NCI-H82 treated with DMSO at 0.1 percent for 48 hours (cell line): ENCODE data around the gene TYMS.

Source experiments
- DNase-seq: peaks from one replicate; lab custom pipeline; 2025; ENCODE audit not compliant: unreplicated experiment; lab: John Stamatoyannopoulos, UW

Gene TYMS

DNA sequence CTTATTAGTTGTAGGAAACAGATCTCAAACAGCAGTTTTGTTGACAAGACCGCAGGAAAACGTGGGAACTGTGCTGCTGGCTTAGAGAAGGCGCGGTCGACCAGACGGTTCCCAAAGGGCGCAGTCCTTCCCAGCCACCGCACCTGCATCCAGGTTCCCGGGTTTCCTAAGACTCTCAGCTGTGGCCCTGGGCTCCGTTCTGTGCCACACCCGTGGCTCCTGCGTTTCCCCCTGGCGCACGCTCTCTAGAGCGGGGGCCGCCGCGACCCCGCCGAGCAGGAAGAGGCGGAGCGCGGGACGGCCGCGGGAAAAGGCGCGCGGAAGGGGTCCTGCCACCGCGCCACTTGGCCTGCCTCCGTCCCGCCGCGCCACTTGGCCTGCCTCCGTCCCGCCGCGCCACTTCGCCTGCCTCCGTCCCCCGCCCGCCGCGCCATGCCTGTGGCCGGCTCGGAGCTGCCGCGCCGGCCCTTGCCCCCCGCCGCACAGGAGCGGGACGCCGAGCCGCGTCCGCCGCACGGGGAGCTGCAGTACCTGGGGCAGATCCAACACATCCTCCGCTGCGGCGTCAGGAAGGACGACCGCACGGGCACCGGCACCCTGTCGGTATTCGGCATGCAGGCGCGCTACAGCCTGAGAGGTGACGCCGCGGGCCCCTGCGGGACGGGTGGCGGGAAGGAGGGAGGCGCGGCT, at the start of gene TYMS:
TYMS (plus strand) TSS at position 343 of the 690 bp plus-strand sequence; CDS start at position 433, 90 bp downstream.
- peak; percentile 85 for DNase-seq

- no peak for DNase-seq
Measured at GRCh38 chr18:607930-608329, 49.5 kb upstream of the TYMS start.

DNA sequence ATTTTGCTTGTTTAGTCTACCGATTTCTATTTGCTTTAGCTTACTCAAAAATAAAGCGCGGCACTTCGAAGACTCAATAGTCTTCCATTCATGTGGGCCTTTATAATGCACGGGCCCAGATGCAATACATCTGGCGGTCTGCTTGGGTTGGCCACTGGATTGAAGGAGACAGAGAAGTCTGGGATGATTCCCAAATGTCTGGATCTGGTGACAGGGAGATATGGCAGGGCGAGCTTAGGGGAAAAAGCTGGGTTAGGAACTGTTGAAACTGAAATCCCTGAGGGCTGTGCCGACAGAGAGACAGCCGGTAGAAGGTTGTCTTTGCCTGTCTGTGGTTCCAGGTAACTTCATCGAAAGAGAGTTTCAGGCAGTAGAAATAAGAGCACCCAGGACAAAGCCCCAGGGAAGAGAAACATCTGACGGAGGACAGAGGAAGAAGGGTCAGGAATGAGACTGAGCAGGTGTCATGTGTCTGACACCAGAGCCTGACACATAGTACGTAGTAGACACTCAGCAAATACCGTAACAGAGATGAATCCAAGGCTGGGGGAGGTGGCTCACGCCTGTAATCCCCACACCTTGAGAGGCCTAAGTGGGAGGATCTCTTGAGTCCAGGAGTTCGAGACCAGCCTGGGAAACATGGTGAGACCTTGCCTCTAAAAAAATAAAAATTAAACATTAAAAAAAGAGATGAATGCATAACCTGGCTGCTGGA, 47.1 kb upstream of the TYMS start:
- no peak for DNase-seq

DNA sequence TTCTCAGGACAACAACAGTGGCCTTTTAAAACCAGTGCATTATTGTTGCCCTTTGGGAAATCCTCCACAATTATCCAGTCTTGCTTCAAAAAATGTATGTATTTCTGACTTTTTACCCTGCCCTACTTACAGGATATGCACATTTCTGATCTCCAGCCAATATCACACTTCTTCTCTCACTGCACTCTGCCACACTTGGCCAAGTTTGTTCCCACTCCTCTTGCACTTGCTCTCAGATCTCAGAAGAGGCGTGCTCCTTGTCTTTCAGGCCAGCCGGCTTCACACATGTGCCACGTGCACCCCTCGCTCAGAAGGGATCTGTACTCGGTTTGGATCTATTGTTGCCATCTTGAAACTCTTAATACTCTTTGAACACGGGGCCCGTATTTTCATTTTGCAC, 45.3 kb upstream of the TYMS start:
- no peak for DNase-seq

DNA sequence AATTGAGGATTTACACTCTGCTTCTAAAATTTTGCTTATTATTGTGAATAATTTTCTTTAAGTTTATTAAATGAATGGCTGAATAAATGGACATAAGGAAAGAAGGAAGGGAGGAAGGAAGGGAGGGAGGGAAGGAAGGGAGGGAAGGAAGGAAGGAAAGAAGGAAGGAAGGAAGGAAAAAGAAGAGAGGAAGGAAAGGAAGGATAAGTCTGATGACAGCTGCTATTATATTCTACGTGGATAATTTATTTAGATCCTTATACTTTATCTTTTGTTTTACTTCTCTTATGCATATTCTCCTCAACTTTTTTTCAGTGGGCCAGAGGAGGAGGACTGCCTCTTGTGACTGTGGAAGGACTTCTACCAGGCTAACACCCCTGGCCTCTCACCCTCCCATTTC, 43.3 kb upstream of the TYMS start:
- no peak for DNase-seq

GRCh38 chr18:615092-615521, 42.3 kb upstream of the TYMS start:
- no peak for DNase-seq

DNA sequence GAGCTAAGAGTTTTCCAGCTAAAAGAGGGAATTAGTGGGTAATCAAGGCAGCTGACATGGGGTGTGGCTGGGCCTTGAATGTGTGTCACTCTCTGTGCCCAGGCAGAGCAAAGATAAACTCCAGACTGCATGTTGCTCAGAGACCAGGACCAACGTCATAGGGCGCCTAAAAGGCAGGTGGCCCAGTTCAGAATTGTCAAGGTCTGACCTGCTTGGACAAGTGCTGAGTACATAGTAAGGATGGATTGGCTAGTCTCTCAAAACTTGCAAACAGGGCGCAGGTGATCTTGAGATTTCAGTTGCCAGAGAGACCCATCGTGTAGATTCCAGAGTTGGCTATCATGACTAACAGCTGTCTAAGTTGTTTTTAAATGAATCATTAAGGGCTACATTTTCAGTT, 41.7 kb upstream of the TYMS start:
- no peak for DNase-seq

DNA sequence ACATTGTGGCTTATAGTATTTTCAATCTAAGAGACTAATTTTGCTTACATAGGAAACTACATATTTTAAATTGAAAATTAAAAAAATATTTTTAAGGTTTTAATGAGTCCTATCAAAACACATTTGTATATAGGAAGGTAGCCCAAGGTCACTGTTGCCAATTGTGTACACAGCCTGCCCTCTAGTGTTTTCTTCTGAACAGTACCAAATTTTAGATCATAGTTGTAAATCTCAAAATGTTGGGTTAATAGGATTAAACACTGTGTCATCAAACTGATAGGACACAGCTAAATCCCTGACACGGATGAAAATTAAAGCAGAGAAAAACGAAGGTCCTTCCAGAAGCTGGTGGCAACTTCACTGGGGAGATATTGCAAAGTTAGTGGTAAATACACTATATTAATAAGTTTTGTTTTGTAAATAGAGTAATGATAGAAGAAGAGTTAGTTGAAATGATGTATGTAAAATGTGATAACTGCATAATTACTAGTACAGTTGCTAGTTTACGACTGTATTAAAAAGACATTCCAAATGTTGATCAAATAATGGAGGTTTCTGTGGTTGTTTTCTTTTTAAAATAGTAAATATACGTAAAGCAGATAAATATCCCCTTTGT, 41.0 kb upstream of the TYMS start:
- peak; percentile 73 for DNase-seq

- DNase-seq, result no peak
Measured at GRCh38 chr18:617970-618504, 39.4 kb upstream of the TYMS start.

DNA sequence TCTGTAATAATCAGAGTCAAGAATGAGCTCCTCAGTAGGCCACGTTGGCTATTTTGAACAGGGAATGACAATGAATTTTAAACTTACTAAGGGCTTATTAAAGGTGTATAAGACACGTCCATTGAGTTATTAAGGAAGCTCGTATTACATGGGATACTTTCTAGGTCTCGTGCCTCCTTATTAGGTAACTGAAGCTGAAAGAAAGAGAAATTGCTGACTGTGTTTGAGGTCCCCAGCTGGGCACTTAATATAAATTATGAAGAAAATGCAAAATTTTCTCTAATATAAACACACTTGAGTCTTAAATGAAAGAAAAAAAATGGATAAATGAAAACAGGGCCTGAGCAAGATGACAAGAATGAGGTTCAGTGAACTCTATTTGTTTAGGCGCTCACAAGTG, 38.8 kb upstream of the TYMS start:
- no peak for DNase-seq

- no peak for DNase-seq
Measured at GRCh38 chr18:621291-622043, 36.0 kb upstream of the TYMS start.

DNA sequence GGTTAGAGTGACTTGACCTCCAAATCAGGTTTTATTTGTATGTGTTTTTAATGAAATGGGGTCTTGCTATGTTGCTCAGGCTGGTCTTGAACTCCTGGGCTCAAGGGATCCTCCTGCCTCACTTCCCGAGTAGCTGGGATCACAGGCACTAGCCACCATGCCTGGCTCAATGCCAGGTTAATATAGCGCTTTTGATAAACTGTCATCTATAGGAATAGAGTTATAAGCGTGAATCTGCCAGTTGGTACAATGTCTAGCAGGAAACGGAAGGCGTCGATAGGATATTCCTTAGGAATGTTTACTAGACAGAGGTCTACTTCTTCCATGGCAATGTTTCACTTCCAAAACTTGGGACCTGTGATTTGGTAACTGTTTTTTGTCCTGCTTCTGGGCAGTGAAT, 35.2 kb upstream of the TYMS start:
- no peak for DNase-seq

GRCh38 chr18:623761-624620, 33.5 kb upstream of the TYMS start:
- peak; percentile 16 for DNase-seq

DNA sequence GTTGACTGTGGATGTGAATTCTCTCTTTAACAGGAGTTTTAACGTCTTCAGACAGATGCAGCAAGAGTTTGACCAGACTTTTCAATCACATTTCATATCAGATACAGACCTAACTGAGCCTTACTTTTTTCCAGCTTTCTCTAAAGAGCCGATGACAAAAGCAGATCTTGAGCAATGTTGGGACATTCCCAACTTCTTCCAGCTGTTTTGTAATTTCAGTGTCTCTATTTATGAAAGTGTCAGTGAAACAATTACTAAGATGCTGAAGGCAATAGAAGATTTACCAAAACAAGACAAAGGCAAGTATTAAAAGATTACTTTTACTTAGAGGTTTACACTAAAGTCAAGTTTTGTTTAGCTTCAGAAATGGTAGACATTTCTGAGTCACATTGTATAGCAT, 30.2 kb upstream of the TYMS start:
- no peak for DNase-seq

DNA sequence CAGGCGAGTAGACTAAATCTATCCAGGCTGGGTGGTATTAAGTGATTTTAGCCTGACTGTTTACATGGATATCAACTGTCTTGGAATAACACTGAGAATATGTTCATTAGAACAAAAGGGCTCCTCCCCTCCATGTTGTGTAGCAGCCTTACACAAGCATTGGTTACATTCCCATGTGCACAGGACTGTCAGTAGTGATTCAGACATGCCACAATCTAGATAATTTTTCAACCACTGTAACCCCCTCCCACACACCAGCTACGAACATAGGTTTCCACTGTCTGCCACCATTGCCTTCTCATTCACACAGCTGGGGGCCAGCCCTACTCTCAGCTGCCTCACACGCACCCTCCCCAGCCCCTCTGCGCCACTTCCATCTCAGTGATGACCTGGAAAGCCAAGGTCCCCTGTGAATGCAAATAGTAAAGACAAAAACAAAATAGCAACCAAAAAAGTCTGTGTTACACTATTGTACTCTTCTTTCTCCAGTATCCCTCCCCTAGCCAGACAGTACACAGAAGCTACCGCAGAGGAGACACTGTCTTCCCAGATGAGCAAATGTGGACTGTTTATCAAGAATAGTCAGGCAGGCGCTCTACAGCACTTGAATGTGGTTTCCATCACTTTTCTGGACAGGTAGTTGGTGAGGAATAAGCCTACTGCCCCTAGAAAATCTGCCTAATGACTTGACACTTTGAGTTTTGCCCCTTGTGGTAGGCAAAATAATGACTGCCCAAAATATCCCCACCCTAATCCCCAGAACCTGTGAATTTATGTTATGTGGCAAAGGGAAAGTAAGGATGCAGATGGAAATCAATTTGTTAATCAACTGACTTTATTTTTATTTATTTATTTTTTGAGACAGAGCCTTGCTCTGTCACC, 27.9 kb upstream of the TYMS start:
- no peak for DNase-seq

DNA sequence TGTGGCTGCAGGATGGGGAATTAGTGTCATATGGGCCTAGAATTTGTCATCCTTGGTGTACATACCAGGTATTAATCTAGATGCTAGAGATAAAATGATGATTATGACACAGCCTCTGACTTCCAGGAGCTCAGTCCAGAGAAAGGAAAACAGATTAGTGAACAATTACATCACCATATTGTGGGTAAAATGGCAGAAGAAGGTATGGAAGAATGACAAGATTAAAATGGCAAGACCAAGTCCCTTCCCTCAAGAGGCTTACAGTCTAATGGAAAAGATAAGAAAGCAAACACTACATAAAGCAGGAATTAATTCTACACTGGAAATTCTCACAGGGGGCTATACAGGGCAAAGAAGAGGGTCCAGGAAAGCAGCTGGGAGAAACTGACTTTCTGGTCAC, 25.9 kb upstream of the TYMS start:
- DNase-seq, result no peak

DNA sequence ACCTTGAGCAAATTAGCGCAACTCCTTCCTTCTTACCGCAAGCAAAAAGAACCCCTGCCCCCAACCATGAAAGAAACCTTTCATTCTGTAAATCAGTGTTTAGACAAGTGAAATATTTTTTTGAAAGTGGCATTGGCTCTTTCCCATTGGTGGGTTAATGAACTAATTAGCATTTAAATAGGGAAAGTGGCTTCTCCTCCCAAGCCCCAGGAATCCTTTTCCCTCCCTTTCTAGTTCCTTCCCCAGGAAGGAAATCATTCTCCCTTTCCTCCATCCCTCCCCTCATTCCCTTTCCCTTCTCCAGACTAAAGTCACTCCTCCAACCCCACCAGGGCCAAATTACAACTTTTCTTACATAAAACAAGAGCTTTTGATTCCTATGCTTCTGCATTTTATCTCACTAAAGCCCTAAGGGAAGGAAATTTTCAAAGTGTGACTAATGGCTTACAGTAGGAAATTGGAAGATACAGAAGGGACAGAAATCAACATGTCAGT, 22.9 kb upstream of the TYMS start:
- DNase-seq, result no peak

GRCh38 chr18:635171-635570, 22.3 kb upstream of the TYMS start:
- DNase-seq, result no peak

DNA sequence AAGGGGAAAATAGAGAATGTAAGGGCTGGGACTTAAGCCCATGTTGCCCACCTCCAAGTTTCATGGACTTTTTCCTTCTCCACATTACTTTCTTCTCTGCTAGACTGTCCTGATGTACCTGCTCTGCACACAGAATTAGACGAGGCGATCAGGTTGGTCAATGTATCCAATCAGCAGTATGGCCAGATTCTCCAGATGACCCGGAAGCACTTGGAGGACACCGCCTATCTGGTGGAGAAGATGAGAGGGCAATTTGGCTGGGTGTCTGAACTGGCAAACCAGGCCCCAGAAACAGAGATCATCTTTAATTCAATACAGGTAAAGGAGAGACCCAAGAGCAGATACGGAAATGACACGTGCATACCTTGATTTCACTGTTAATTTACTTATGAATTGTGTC, 16.2 kb upstream of the TYMS start:
- no peak for DNase-seq
